GM13976 (cell line): Measurements from ENCODE around the gene NEDD8.

Source experiments
- DNase-seq: peaks from one replicate; pipeline ENCODE4 v3.0.0; 2012; ENCODE audit warnings: low spot score
- in situ Hi-C: fragments of 300-500 bp; cut with MboI; formaldehyde crosslinking; loops from one replicate; pipeline ENCODE4 v1.12.0; 2022; ENCODE audit warnings: low sequenced_read_pairs, mixed read lengths, inconsistent platforms; ENCODE audit not compliant: unreplicated experiment
- TF ChIP-seq, protein P1 (sequence below): IDR thresholded peaks from 2 replicates; pipeline ENCODE4 v1.5.1; 2012; ENCODE audit warnings: borderline replicate concordance, mild to moderate bottlenecking; ENCODE audit not compliant: insufficient read depth; ENCODE audit errors: extremely low read depth, missing control alignments, control extremely low read depth

NEDD8 gene

DNA sequence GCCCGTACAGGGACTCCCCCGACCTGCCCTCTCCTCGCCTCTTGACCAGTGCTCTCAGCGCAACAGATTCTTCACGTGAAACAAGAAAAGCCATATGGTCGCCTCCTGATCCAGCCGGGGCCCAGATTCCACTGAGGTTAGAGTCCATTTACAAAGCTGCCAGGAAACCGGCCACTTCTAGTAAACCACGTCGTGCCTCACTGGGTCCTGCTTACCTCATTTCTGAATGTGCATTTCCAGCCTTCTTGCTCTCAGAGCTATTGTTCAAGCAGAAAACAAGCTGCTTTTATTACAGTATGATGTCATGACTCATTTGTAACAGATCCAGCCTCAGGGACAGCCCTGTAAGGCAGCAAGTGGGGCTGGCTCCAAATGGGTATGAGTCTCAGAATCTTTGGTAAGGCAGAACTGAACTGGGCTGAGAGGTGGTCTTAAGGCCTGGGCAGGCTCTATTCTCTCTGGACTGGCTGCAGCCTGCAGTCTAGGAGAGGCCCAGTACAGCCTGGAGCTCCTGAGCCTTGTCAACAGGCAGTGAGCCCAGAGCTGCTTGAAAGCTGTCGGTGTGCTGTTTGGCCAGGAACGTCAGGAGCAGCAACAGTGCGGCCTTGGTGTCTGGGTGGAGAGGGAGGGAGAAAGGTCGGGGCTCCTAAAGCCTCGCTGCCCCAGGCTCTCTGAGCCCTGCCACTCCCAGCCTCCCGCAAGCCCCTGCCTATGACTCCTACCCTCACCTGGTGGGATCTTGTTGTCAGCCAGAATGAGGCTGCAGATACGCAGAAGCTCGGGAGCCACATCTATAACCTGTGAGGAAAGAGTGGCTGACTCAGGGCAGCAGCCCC is 52.0 kb downstream of the NEDD8 start:
- TF ChIP-seq, protein P1, sequence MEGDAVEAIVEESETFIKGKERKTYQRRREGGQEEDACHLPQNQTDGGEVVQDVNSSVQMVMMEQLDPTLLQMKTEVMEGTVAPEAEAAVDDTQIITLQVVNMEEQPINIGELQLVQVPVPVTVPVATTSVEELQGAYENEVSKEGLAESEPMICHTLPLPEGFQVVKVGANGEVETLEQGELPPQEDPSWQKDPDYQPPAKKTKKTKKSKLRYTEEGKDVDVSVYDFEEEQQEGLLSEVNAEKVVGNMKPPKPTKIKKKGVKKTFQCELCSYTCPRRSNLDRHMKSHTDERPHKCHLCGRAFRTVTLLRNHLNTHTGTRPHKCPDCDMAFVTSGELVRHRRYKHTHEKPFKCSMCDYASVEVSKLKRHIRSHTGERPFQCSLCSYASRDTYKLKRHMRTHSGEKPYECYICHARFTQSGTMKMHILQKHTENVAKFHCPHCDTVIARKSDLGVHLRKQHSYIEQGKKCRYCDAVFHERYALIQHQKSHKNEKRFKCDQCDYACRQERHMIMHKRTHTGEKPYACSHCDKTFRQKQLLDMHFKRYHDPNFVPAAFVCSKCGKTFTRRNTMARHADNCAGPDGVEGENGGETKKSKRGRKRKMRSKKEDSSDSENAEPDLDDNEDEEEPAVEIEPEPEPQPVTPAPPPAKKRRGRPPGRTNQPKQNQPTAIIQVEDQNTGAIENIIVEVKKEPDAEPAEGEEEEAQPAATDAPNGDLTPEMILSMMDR: no peak
- in situ Hi-C loops: no loop called here
- no peak for DNase-seq

DNA sequence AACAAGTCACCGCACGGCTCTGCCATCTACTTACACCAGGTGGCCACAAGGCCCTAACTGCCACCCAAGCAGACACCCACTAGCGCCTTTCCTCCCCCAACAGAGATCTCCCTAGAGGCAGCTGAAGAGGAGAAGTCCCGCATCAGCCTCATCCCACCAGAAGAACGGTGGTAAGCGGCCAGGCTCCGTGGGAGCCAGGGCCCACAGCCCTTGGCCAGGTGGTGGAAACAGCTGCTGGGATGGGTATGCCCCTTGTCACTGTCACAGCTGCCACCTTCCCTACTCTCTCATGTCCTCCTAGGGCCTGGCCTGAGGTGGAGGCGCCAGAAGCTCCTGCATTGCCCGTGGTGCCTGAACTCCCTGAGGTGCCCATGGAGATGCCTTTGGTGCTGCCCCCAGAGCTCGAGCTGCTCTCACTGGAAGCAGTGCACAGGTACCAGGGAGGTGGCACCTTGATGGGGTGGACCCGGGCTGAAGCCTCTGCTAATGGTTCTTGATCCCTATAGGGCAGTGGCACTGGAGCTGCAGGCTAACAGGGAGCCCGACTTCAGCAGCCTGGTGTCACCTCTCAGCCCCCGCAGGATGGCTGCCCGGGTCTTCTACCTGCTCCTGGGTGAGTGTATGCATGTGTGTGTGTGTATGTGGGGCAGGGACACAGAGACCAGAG is 52.7 kb downstream of the NEDD8 start:
- TF ChIP-seq, protein P1: no peak
- in situ Hi-C loops: no loop called here

DNA sequence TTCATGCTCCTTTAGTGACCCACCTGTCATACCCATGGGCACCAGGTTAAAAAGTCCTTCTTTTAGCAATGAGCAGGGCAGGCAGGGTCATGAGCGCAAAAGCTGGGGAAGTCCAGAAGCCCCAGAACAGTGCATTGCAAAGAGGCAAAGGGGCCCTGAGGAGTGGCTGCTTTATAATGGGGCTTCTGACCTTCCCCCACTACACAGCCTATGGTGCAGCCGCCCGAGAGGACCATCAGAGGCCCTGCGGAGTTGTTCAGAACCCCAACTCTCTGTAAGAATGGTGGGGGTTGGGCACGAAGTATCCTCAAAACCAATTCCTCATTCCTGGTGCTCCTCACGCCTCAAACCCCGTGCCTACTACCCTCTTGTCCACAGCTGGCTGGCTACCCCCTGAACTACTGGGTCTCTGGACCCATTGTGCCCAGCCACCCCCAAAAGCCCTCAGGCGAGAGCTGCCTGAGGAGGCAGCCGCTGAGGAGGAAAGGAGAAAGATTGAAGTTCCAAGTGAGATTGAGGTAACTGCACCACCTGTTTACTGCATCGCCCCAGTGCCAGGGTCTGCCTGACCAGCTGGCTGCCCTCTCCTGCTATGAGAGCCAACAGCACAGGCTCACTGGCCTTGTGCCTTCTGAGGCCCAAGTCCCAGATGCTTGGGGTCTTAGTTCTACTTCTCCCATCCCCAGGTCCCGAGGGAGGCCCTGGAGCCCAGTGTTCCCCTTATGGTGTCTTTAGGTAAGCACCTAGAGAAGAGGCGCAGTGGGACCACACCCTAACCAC is 53.6 kb downstream of the NEDD8 start:
- in situ Hi-C loops: no loop called here
- DNase-seq: no peak
- TF ChIP-seq, protein P1: no peak

More for the DNA sequence above, 52.7 kb downstream of the NEDD8 start:
- DNase-seq: no peak

DNA sequence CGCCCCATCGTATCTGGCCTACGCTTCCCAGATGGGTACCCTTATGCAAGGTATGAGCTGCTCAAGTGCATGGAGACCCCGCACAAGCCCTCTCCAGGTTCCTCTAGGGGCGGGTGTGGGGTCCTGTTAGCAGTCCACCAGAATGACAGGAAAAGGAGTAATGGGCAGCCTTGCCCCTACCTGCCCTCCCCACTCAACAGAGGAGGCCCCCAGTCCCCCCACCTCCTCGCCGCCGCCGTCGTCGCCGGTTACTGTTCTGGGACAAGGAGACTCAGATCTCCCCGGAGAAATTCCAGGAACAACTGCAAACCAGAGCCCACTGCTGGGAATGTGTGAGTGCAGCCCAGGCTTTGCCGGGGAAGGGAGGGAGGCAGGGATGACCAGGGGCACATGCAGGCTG is 54.3 kb downstream of the NEDD8 start:
- TF ChIP-seq, protein P1: no peak
- no peak for DNase-seq
- in situ Hi-C loops: no loop called here

DNA sequence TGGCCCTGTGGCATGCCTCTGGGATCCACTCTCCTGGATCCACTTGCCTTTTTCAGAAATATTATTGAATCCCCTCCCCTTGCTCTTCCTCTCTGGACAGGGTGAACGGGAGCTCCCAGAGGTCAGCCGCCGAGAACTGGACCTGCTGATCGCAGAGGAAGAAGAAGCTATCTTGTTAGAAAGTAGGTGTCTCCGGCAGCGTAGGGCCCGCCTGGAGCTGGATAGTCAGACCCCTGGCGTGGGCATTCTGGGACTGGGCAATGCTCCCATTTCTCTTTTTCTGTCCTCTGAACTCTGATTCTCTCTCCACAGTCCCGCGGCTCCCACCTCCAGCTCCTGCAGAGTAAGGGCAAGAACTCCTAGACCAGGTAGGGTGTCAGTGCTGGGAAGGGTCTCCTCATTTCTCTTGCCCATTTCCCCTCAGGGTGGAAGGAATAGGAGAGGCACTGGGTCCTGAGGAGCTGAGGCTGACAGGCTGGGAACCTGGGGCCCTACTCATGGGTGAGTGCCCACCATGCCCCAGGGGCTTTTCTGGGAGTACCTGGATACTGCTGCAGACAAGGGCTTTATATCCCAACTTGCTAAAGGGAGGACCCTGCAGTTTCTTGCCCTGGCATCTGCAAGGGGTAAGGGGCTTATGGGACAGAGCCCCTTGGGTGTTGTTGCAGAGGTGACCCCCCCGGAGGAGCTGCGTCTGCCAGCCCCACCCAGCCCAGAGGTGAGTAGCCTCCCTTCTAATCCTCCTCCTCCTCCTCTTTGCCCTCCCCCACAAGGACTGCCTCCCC is 54.9 kb downstream of the NEDD8 start:
- in situ Hi-C loops: no loop called here
- TF ChIP-seq, protein P1: no peak
- no peak for DNase-seq

DNA sequence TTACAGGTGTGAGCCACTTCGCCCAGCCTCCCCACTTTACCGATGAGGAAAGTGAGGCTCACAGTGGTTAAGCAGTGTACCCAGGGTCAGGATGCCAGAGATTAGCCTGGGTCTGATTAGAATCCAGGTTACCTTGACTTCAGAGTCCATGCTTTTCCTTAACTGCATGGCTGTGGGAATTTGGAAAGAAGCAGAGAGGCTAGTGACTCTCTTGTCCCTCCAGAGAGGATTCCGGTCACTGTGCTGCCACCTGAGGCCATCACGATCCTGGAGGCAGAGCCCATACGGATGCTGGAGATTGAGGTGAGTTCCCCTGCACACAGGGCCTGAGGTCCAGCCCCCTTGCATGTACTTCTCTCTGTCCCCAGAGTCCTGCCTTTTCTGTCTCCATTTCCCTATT is 55.6 kb downstream of the NEDD8 start:
- DNase-seq: no peak
- TF ChIP-seq, protein P1: no peak
- in situ Hi-C loops: no loop called here
